Measurements from ENCODE around the gene RAP1GDS1.

Gene RAP1GDS1

GRCh38 chr4:98289375-98289774 lies 28.2 kb downstream of the RAP1GDS1 start:
- TF ChIP-seq, protein P1, sequence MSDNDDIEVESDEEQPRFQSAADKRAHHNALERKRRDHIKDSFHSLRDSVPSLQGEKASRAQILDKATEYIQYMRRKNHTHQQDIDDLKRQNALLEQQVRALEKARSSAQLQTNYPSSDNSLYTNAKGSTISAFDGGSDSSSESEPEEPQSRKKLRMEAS (IDR thresholded peaks at IDR 0.05; ENCODE audit: low read depth, low read length): no peak
- TF ChIP-seq MYC (IDR thresholded peaks at IDR 0.05; ENCODE audit: low read depth, low read length) (no peak), POLR2A (IDR thresholded peaks at IDR 0.05; ENCODE audit: extremely low read depth, insufficient read length) (no peak), CTCF (IDR thresholded peaks at IDR 0.05; ENCODE audit: low read depth, low read length) (no peak)
- H3K4me3 ChIP-seq (ENCODE audit: low read depth, low read length): no peak overlapping the region
- DNase-seq (ENCODE audit: low read depth): no peak

DNA sequence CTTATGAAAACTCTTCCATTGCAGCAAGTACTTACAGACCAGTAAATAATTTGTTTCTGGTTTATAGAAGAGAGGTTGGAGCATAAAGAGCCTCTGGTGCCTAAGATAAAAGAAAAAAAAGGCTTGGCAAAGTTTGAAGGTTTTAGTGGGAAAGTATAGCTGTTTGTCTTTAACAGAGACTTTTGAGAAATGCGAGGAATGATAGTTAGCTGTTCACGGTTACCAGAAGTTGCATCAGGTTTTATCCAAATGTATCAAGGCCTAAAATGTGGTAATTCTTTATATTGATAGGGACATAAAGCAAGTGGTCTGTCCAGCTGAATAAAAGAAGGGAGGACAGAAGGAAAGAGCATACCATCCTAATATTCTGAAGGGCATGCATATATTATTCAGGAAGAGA lies 29.3 kb downstream of the RAP1GDS1 start:
- no peak overlapping the region for H3K4me3 ChIP-seq (ENCODE audit: low read depth, low read length)
- no peak for DNase-seq (ENCODE audit: low read depth)
- TF ChIP-seq, protein P1 (IDR thresholded peaks at IDR 0.05; ENCODE audit: low read depth, low read length): no peak
- no peak for TF ChIP-seq MYC (IDR thresholded peaks at IDR 0.05; ENCODE audit: low read depth, low read length)
- no peak for TF ChIP-seq CTCF (IDR thresholded peaks at IDR 0.05; ENCODE audit: low read depth, low read length)
- TF ChIP-seq POLR2A (IDR thresholded peaks at IDR 0.05; ENCODE audit: extremely low read depth, insufficient read length): no peak

DNA sequence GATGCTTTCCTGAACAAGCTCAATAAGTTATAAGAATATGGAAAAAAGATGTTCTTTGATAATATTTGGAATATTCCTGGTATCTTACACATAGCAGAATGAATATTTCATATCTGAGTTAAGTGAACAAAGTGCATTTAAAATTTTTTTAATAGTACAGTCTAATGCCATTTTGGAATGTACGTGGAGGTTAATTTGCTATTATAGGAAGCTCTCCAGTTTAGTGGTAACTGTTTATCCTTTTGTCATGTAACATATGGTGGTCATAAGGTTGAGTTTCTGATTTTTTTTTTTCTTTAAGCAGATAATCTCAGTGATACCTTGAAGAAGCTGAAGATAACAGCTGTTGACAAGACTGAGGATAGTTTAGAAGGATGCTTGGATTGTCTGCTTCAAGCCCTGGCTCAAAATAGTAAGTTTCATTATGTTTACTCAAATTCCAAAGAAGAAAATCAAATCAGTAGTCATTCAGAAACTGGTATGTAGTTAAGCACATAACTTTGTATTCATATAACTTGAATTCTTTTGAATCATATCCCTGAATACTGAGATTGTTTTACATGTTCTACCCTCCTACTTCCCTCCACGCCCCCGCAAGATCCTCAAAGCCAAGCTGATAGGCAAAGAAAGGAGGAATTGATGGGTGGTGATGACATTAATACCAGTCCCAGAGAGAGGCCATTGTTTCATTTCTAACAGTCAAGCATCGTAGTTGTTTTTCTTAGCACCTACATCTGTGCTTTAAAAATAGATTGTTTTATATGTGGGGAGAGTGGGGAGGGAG lies 32.1 kb downstream of the RAP1GDS1 start:
- H3K4me3 ChIP-seq (ENCODE audit: low read depth, low read length): no peak overlapping the region
- no peak for TF ChIP-seq POLR2A (IDR thresholded peaks at IDR 0.05; ENCODE audit: extremely low read depth, insufficient read length)
- no peak for TF ChIP-seq CTCF (IDR thresholded peaks at IDR 0.05; ENCODE audit: low read depth, low read length)
- TF ChIP-seq, protein P1 (IDR thresholded peaks at IDR 0.05; ENCODE audit: low read depth, low read length): no peak
- no peak for TF ChIP-seq MYC (IDR thresholded peaks at IDR 0.05; ENCODE audit: low read depth, low read length)
- DNase-seq (ENCODE audit: low read depth): no peak

- TF ChIP-seq MYC (IDR thresholded peaks at IDR 0.05; ENCODE audit: low read depth, low read length) (no peak), POLR2A (IDR thresholded peaks at IDR 0.05; ENCODE audit: extremely low read depth, insufficient read length) (no peak), CTCF (IDR thresholded peaks at IDR 0.05; ENCODE audit: low read depth, low read length) (no peak)
- TF ChIP-seq, protein P1 (IDR thresholded peaks at IDR 0.05; ENCODE audit: low read depth, low read length): no peak
- no peak overlapping the region for H3K4me3 ChIP-seq (ENCODE audit: low read depth, low read length)
- no peak for DNase-seq (ENCODE audit: low read depth)
Observed at GRCh38 chr4:98298022-98298421, 36.8 kb downstream of the RAP1GDS1 start.

GRCh38 chr4:98300706-98301105 lies 39.5 kb downstream of the RAP1GDS1 start:
- TF ChIP-seq MYC (IDR thresholded peaks at IDR 0.05; ENCODE audit: low read depth, low read length) (no peak), CTCF (IDR thresholded peaks at IDR 0.05; ENCODE audit: low read depth, low read length) (no peak), POLR2A (IDR thresholded peaks at IDR 0.05; ENCODE audit: extremely low read depth, insufficient read length) (no peak)
- TF ChIP-seq, protein P1 (IDR thresholded peaks at IDR 0.05; ENCODE audit: low read depth, low read length): no peak
- no peak for DNase-seq (ENCODE audit: low read depth)
- no peak overlapping the region for H3K4me3 ChIP-seq (ENCODE audit: low read depth, low read length)

Data from NB4 (cell line).